ENCODE results near the gene ZPR1. TPM values are rescaled to one million over a fixed set of nuclear protein-coding genes. Genes with fewer than 3 reads are reported as not detected.

The ZPR1 gene, protein sequence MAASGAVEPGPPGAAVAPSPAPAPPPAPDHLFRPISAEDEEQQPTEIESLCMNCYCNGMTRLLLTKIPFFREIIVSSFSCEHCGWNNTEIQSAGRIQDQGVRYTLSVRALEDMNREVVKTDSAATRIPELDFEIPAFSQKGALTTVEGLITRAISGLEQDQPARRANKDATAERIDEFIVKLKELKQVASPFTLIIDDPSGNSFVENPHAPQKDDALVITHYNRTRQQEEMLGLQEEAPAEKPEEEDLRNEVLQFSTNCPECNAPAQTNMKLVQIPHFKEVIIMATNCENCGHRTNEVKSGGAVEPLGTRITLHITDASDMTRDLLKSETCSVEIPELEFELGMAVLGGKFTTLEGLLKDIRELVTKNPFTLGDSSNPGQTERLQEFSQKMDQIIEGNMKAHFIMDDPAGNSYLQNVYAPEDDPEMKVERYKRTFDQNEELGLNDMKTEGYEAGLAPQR
- 10 to 100 TPM; 30.5 to 52.2 TPM for total RNA-seq
- 10 to 100 TPM; 44.8 to 59.6 (median 47.5) TPM for polyA plus RNA-seq (ENCODE audit: insufficient read length in 6 of 6)
- long read RNA-seq, donor 1, full-length matches to known transcripts, result 7 of 16 reads
- long read RNA-seq, donor 1, partial matches to known transcripts, result 9 of 16 reads
- long read RNA-seq, donor 1, other reads (novel, unspliced or antisense), result 0 of 16 reads
- long read RNA-seq, donor 2, full-length matches to known transcripts, result 6 of 6 reads
- long read RNA-seq, donor 2, partial matches to known transcripts, result 0 of 6 reads
- long read RNA-seq, donor 2, other reads (novel, unspliced or antisense), result 0 of 6 reads
- long read RNA-seq, donor 3, full-length matches to known transcripts, result 16 of 16 reads
- long read RNA-seq, donor 3, partial matches to known transcripts, result 0 of 16 reads
- long read RNA-seq, donor 3, other reads (novel, unspliced or antisense), result 0 of 16 reads
- long read RNA-seq, donor 4, full-length matches to known transcripts, result 27 of 31 reads
- long read RNA-seq, donor 4, partial matches to known transcripts, result 0 of 31 reads
- long read RNA-seq, donor 4, other reads (novel, unspliced or antisense), result 4 of 31 reads
- long read RNA-seq, donor 5, full-length matches to known transcripts, result 12 of 12 reads
- long read RNA-seq, donor 5, partial matches to known transcripts, result 0 of 12 reads
- long read RNA-seq, donor 5, other reads (novel, unspliced or antisense), result 0 of 12 reads
- long read RNA-seq, donor 6, full-length matches to known transcripts, result 7 of 7 reads
- long read RNA-seq, donor 6, partial matches to known transcripts, result 0 of 7 reads
- long read RNA-seq, donor 6, other reads (novel, unspliced or antisense), result 0 of 7 reads
- long read RNA-seq, donor 7, full-length matches to known transcripts, result 7 of 7 reads
- long read RNA-seq, donor 7, partial matches to known transcripts, result 0 of 7 reads
- long read RNA-seq, donor 7, other reads (novel, unspliced or antisense), result 0 of 7 reads
- long read RNA-seq, donor 8, full-length matches to known transcripts, result 5 of 5 reads
- long read RNA-seq, donor 8, partial matches to known transcripts, result 0 of 5 reads
- long read RNA-seq, donor 8, other reads (novel, unspliced or antisense), result 0 of 5 reads
- long read RNA-seq, donor 9, result 0 reads
- long read RNA-seq, donor 10, full-length matches to known transcripts, result 44 of 45 reads
- long read RNA-seq, donor 10, partial matches to known transcripts, result 0 of 45 reads
- long read RNA-seq, donor 10, other reads (novel, unspliced or antisense), result 1 of 45 reads
- long read RNA-seq, donor 11, full-length matches to known transcripts, result 6 of 6 reads
- long read RNA-seq, donor 11, partial matches to known transcripts, result 0 of 6 reads
- long read RNA-seq, donor 11, other reads (novel, unspliced or antisense), result 0 of 6 reads
- long read RNA-seq, donor 12, full-length matches to known transcripts, result 5 of 11 reads
- long read RNA-seq, donor 12, partial matches to known transcripts, result 6 of 11 reads
- long read RNA-seq, donor 12, other reads (novel, unspliced or antisense), result 0 of 11 reads

DNA sequence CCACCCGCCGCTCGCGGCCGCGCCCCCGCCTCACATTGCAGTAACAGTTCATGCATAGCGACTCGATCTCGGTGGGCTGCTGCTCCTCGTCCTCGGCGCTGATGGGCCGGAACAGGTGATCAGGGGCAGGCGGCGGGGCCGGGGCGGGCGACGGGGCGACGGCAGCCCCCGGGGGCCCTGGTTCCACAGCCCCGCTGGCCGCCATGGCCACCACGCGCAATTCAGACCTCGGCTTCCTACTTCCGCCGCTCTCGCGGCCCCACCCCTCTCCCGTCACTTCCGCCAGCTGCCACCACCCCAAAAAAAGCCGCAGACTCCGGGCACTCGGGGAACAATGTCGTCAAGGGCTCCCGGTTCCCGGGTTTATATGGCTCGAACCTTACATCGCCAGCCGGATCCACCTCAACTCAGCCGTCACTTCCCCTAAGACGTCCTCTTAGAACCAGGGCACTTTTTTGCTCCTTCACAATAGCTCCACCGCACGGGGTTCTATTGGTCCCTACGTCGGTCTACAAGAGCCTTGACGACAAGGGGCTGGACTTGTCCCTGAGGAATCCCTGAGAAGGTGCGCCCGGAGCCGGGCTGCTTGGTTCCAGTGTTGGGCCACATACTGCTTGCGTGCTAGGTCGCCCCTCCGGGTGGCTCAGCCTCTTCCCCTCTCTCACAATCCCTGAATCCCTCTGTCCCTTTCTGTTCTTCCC, at the start of gene ZPR1:
Gene ZPR1 (minus strand): TSS at position 238 of the 701 bp plus-strand sequence. CDS start 33 bp downstream, at position 205.
- no peaks in the 10 kb centered on the region for H3K27me3 ChIP-seq
- DNase-seq, result peak; percentile 80 to 97 (median 88)
- TF ChIP-seq CTCF (IDR thresholded peaks at IDR 0.05), result peak in 1 of 2 donors; percentile 23
- H3K27ac ChIP-seq, result peak within 1 kb of the TSS; percentile 82 to 85
- peaks cover 13 to 30% of the 10 kb centered on the region in 2 donors for H3K4me1 ChIP-seq
- peak within 1 kb of the TSS; percentile 71 to 100 for H3K4me3 ChIP-seq
- ATAC-seq, result peak; percentile 92
- no peaks in the 10 kb centered on the region for H3K9me3 ChIP-seq
- intact Hi-C loops (cut with DNase I), result no loop called here
- peaks cover 0 to 36% of the 10 kb centered on the region in 2 donors for H3K36me3 ChIP-seq

- no peak for TF ChIP-seq CTCF (IDR thresholded peaks at IDR 0.05)
- H3K4me3 ChIP-seq, result peak overlapping the region in 1 of 2 donors; percentile 36
- H3K9me3 ChIP-seq, result no peaks in the 10 kb centered on the region
- peak overlapping the region; percentile 73 to 87 for H3K27ac ChIP-seq
- H3K4me1 ChIP-seq, result peaks cover 8 to 25% of the 10 kb centered on the region in 2 donors
- H3K27me3 ChIP-seq, result peaks cover 0 to 5% of the 10 kb centered on the region in 2 donors
- no peaks in the 10 kb centered on the region for H3K36me3 ChIP-seq
- intact Hi-C loops (cut with DNase I), result no loop called here
- no peak for DNase-seq
- ATAC-seq, result no peak
Measured at GRCh38 chr11:116836632-116836991, 48.8 kb upstream of the ZPR1 start.

DNA sequence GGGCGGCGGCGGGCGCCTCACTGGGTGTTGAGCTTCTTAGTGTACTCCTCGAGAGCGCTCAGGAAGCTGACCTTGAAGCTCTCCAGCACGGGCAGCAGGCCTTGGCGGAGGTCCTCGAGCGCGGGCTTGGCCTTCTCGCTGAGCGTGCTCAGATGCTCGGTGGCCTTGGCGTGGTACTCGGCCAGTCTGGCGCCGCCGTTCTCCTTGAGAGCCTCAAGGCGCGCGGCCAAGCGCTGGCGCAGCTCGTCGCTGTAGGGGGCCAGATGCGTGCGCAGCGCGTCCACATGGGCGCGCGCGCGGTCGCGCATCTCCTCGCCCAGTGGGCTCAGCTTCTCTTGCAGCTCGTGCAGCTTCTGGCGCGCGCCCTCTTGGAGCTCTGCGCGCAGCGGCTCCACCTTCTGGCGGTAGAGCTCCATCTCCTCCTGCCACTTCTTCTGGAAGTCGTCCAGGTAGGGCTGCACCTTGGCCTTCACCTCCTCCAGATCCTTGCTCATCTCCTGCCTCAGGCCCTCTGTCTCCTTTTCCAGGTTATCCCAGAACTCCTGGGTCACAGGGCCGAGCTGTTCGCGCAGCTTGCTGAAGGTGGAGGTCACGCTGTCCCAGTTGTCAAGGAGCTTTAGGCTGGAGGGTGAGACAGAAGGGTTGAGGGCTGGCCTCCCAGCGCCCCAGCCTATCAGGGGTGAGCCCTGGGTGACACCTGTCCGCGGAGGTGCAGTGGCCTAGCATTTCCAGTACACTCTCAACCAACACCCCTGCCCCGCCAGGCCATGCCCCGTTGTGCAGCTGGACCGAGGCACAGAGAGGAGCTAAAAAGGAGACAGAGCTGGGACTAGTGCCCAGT, 48.2 kb upstream of the ZPR1 start:
- H3K9me3 ChIP-seq, result no peaks in the 10 kb centered on the region
- peak overlapping the region; percentile 10 to 36 for H3K4me3 ChIP-seq
- peak; percentile 89 to 99 (median 96) for DNase-seq
- H3K27me3 ChIP-seq, result peaks cover 0 to 5% of the 10 kb centered on the region in 2 donors
- intact Hi-C loops (cut with DNase I), result no loop called here
- peak; percentile 91 for ATAC-seq
- peak; percentile 34 to 51 for TF ChIP-seq CTCF (IDR thresholded peaks at IDR 0.05)
- peaks cover 8 to 25% of the 10 kb centered on the region in 2 donors for H3K4me1 ChIP-seq
- no peaks in the 10 kb centered on the region for H3K36me3 ChIP-seq
- H3K27ac ChIP-seq, result peak overlapping the region; percentile 73 to 87
